ENCODE data around the gene FOXL2.

FOXL2 gene

GRCh38 chr3:138946663-138947494 is at the start of gene FOXL2, which contains the start of gene FOXL2NB:
Gene FOXL2 (minus strand): TSS chr3:138947137. CDS start chr3:138946722, 415 bp downstream.
Gene FOXL2NB (plus strand): TSS chr3:138947217. CDS start chr3:138947365, 148 bp downstream.
- DNase-seq (ENCODE audit: low spot score): peak; percentile 71

GRCh38 chr3:138995706-138996105 is 48.8 kb upstream of the FOXL2 start:
- DNase-seq (ENCODE audit: low spot score): no peak

GRCh38 chr3:138987181-138987580 is 40.2 kb upstream of the FOXL2 start:
- DNase-seq (ENCODE audit: low spot score): no peak

- no peak for DNase-seq (ENCODE audit: low spot score)
Observed at GRCh38 chr3:138985932-138986331, 39.0 kb upstream of the FOXL2 start.

- DNase-seq (ENCODE audit: low spot score): no peak
Observed at GRCh38 chr3:138984816-138985215, 37.9 kb upstream of the FOXL2 start.

- DNase-seq (ENCODE audit: low spot score): no peak
Observed at GRCh38 chr3:138976047-138976446, 29.1 kb upstream of the FOXL2 start.

- DNase-seq (ENCODE audit: low spot score): no peak
Observed at GRCh38 chr3:138975351-138975750, 28.4 kb upstream of the FOXL2 start.

GRCh38 chr3:138974462-138974861 is 27.5 kb upstream of the FOXL2 start:
- DNase-seq (ENCODE audit: low spot score): no peak

GRCh38 chr3:138972941-138973340 is 26.0 kb upstream of the FOXL2 start:
- no peak for DNase-seq (ENCODE audit: low spot score)

GRCh38 chr3:138971766-138972320 is 24.9 kb upstream of the FOXL2 start:
- DNase-seq (ENCODE audit: low spot score): no peak

- no peak for DNase-seq (ENCODE audit: low spot score)
Observed at GRCh38 chr3:138964923-138965322, 18.0 kb upstream of the FOXL2 start.

- DNase-seq (ENCODE audit: low spot score): no peak
Observed at GRCh38 chr3:138964264-138964663, 17.3 kb upstream of the FOXL2 start.

- DNase-seq (ENCODE audit: low spot score): no peak
Observed at GRCh38 chr3:138962854-138963560, 16.1 kb upstream of the FOXL2 start.

- DNase-seq (ENCODE audit: low spot score): no peak
Observed at GRCh38 chr3:138960417-138960852, 13.5 kb upstream of the FOXL2 start.

- no peak for DNase-seq (ENCODE audit: low spot score)
Observed at GRCh38 chr3:138950701-138951100, 3.8 kb upstream of the FOXL2 start.

GRCh38 chr3:138950006-138950644 is 3.2 kb upstream of the FOXL2 start:
- DNase-seq (ENCODE audit: low spot score): peak; percentile 75

GRCh38 chr3:138949445-138950005 is 2.6 kb upstream of the FOXL2 start:
- DNase-seq (ENCODE audit: low spot score): no peak

- no peak for DNase-seq (ENCODE audit: low spot score)
Observed at GRCh38 chr3:138949002-138949418, 2.1 kb upstream of the FOXL2 start.

- no peak for DNase-seq (ENCODE audit: low spot score)
Observed at GRCh38 chr3:138948371-138949001, 1.5 kb upstream of the FOXL2 start.

GRCh38 chr3:138947495-138948121 is 671 bp upstream of the FOXL2 start:
- peak; percentile 57 for DNase-seq (ENCODE audit: low spot score)

Measured in ecto neural progenitor cell (in vitro differentiated cells).